Epithelial cell of prostate (primary cell): ENCODE results near the gene C3orf20.

ENCODE experiments used
- DNase-seq: peaks from one replicate; pipeline ENCODE4 v3.0.0-alpha.2; 2011; ENCODE audit warnings: low read depth, low spot score
- H3K27ac ChIP-seq: fragments of 450-650 bp; 2 replicates; pipeline ENCODE4 v1.5.1; 2017; ENCODE audit warnings: mild to moderate bottlenecking

The C3orf20 gene

GRCh38 chr3:14789640-14790285, 114.8 kb downstream of the C3orf20 start:
- no peak overlapping the region for H3K27ac ChIP-seq
- DNase-seq: no peak

GRCh38 chr3:14791343-14791945, 116.5 kb downstream of the C3orf20 start:
- no peak for DNase-seq
- H3K27ac ChIP-seq: no peak overlapping the region

- H3K27ac ChIP-seq: no peak overlapping the region
- DNase-seq: no peak
Measured at GRCh38 chr3:14792691-14793121, 117.8 kb downstream of the C3orf20 start.

- no peak for DNase-seq
Measured at GRCh38 chr3:14793126-14793857, 118.4 kb downstream of the C3orf20 start.

GRCh38 chr3:14793858-14794234, 118.9 kb downstream of the C3orf20 start:
- no peak overlapping the region for H3K27ac ChIP-seq
- no peak for DNase-seq

More at GRCh38 chr3:14793126-14793857, 118.4 kb downstream of the C3orf20 start:
- H3K27ac ChIP-seq: no peak overlapping the region

GRCh38 chr3:14794435-14794834, 119.5 kb downstream of the C3orf20 start:
- DNase-seq: no peak
- no peak overlapping the region for H3K27ac ChIP-seq

- no peak overlapping the region for H3K27ac ChIP-seq
- DNase-seq: no peak
Measured at GRCh38 chr3:14795996-14796395, 121.1 kb downstream of the C3orf20 start.

GRCh38 chr3:14796403-14797077, 121.6 kb downstream of the C3orf20 start:
- DNase-seq: no peak
- H3K27ac ChIP-seq: no peak overlapping the region

- DNase-seq: no peak
- H3K27ac ChIP-seq: no peak overlapping the region
Measured at GRCh38 chr3:14797731-14798130, 122.8 kb downstream of the C3orf20 start.

GRCh38 chr3:14798231-14798630, 123.3 kb downstream of the C3orf20 start:
- no peak overlapping the region for H3K27ac ChIP-seq
- no peak for DNase-seq

- no peak overlapping the region for H3K27ac ChIP-seq
- DNase-seq: no peak
Measured at GRCh38 chr3:14799146-14799545, 124.2 kb downstream of the C3orf20 start.

GRCh38 chr3:14801031-14801430, 126.1 kb downstream of the C3orf20 start:
- no peak for DNase-seq
- H3K27ac ChIP-seq: no peak overlapping the region

- H3K27ac ChIP-seq: no peak overlapping the region
- no peak for DNase-seq
Measured at GRCh38 chr3:14801668-14802380, 126.9 kb downstream of the C3orf20 start.

- no peak for DNase-seq
- H3K27ac ChIP-seq: no peak overlapping the region
Measured at GRCh38 chr3:14802381-14802731, 127.4 kb downstream of the C3orf20 start.

- H3K27ac ChIP-seq: no peak overlapping the region
- DNase-seq: no peak
Measured at GRCh38 chr3:14803101-14803980, 128.4 kb downstream of the C3orf20 start.

- H3K27ac ChIP-seq: no peak overlapping the region
- no peak for DNase-seq
Measured at GRCh38 chr3:14803981-14804834, 129.3 kb downstream of the C3orf20 start.

- DNase-seq: no peak
- no peak overlapping the region for H3K27ac ChIP-seq
Measured at GRCh38 chr3:14804835-14805780, 130.2 kb downstream of the C3orf20 start.
